Epidermal melanocyte (primary cell): Measurements from ENCODE around the gene ROBO3.
A peak's percentile ranks its signal among the peaks of the same experiment; 100 is the strongest.

ENCODE experiments used
- DNase-seq: peaks from one replicate; pipeline ENCODE4 v3.0.0; 2011; ENCODE audit warnings: low spot score; ENCODE audit not compliant: insufficient read length

Gene ROBO3

GRCh38 chr11:124875943-124876817 is 10.9 kb downstream of the ROBO3 start:
- DNase-seq: peak; percentile 94

GRCh38 chr11:124876818-124877630 is 11.8 kb downstream of the ROBO3 start:
- no peak for DNase-seq

GRCh38 chr11:124877631-124877909 is 12.3 kb downstream of the ROBO3 start:
- DNase-seq: no peak

GRCh38 chr11:124877910-124878758 is 12.9 kb downstream of the ROBO3 start:
- DNase-seq: no peak

GRCh38 chr11:124878759-124879492 is 13.7 kb downstream of the ROBO3 start:
- DNase-seq: no peak

- DNase-seq: no peak
These were observed 14.5 kb downstream of the ROBO3 start for GRCh38 chr11:124879493-124880289.

DNA sequence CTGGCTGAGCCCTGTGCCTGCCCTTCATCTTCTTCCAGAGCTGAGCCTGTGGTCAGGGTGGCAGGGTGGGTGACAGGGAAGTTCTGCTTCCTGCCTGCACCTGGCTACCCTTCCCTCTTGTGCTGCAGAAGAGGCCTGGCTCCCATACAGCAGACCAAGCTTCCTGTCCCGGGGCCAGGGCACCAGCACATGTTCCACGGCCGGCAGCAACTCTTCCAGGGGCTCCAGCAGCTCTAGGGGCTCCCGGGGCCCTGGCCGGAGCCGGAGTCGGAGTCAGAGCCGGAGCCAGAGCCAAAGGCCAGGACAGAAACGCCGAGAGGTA is 15.0 kb downstream of the ROBO3 start:
- no peak for DNase-seq

GRCh38 chr11:124880958-124881357 is 15.7 kb downstream of the ROBO3 start:
- no peak for DNase-seq

DNA sequence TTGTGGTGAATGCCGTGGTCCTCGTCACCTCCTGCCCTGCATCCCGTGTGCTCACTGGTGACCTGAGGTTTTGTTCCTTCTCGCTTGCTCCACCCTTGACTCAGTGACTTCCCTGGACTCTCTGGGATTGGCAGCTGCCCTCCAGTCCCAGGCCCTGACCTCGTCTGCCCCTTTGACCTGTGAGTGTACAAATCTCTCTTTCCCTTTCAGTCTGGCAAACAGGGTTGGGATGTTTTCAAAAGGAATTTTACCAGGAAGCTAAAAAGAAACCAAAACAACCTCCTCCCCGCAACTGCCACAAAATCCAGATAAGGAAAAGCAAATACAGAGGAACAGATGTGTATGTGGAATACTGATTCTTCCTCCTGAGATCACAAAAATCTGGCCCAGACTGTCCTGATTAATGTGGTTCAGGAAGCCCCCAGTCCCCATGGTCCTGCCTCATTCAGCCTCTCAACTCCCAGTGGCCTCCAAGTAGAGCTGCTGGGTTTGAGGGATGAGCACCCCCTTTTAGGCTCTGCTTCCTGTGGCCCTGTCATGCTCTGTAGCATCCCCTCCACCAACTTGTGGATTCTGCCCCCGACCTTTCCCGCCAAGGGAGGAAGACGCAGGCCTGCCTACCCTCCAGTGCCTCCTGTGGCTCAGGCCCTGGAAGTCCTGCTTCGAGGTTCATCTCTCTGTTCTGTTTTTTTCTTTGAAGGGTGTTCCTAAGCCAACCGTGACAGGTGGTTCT is 17.3 kb downstream of the ROBO3 start:
- no peak for DNase-seq

DNA sequence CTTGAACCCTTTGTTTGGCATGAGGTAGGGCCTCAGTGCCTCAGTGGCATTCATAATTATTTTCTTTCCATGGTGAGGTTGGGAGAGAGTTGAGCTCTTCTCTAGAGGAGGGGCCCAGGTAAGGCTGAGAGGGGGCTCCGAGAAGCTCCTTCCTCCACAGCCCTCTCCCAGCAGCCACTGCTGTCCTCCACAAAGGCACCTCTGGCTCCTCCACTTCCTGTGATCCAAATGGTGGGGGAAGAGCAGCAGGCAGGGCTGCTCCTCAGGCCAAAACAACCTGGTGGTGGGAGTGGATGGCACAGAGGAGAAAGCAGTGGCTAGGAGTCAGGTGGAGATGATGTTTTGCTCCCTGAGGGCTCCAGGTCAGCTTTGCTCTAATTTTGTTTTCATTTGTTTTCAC is 19.1 kb downstream of the ROBO3 start:
- no peak for DNase-seq

DNA sequence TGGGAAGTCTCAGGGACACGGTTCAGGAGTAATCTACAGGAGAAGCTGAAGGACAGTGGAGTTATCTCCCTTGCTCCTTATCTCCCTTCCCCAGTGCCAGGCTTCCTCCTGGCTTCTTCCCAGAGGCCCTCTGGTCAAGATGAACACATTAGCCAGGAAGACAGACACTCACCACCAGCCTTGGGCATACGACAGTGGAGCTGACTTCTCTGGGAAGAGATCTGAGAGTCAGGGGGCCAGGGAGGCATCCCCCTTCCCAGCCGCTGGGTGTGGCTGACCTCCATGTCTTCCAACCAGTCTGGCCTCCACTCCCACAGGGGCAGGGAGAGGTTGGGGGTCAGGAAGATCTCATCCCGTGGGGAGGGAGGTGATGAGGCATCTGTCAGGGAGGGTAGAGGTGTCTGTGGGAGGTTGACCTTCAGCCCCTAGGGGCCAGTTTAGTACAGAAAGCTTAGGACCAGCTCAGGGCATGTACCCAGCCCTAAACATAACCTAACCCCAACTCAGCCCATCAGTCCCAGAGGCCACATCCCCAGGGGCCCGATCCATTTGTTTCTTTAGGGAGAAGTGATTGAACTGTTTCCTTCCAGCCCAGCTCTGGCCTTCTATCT is 19.7 kb downstream of the ROBO3 start:
- no peak for DNase-seq

- no peak for DNase-seq
These were observed 21.2 kb downstream of the ROBO3 start for GRCh38 chr11:124886476-124886875.

DNA sequence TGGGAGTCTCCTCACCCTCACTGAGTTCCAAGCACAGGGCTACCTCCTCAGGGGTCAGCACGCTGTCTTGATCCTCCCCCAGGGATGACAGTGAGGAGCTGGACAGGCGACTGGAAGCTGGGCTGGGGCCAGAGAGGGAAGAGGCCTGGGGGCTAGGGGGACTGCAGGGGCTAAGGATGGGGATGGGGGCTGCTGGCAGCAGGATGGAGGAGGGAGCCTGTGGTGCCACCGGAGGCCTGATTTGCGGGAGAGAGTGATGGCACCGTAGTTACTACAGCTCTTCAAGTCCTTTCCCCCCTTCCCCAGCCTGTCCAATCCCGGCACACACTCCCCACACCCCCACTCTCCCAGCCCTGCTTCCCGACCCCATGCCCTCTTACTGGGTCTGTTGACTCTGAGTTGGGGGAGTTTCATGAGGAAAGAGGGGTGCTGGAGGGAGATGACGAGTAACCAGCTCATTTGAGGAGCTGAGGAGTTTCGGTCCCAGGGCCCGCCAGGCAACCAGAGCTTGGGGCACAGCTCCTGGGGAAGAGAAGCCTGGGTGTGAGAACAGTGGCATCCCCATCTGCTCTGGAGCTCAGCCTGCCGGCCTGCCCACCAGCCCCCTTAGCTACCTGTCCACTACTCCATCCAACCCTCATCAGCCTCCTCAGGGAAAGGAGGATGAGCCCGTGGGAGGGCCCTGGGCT is 21.9 kb downstream of the ROBO3 start:
- DNase-seq: no peak

- DNase-seq: no peak
These were observed 22.4 kb downstream of the ROBO3 start for GRCh38 chr11:124887667-124888013.

- DNase-seq: no peak
These were observed 24.2 kb downstream of the ROBO3 start for GRCh38 chr11:124889191-124890091.

DNA sequence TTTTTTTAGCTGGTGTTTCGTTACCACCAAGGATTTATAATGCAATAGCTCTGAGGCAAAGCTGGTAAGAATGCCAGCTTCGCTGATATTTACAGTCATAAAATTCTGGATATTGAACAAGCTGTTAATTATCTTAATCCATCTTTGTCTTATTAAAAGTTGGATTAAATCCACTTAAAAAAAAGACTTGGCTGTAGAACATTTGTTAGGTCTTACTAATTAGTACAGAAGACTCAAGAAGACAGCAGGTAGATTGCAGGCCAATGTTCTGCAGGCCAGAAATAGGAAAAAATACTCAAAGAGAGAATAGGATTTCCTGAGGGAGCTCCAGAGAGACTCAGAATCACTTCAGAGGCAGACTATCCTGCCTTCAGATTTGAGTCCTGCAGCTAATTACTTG is 24.9 kb downstream of the ROBO3 start:
- DNase-seq: no peak

DNA sequence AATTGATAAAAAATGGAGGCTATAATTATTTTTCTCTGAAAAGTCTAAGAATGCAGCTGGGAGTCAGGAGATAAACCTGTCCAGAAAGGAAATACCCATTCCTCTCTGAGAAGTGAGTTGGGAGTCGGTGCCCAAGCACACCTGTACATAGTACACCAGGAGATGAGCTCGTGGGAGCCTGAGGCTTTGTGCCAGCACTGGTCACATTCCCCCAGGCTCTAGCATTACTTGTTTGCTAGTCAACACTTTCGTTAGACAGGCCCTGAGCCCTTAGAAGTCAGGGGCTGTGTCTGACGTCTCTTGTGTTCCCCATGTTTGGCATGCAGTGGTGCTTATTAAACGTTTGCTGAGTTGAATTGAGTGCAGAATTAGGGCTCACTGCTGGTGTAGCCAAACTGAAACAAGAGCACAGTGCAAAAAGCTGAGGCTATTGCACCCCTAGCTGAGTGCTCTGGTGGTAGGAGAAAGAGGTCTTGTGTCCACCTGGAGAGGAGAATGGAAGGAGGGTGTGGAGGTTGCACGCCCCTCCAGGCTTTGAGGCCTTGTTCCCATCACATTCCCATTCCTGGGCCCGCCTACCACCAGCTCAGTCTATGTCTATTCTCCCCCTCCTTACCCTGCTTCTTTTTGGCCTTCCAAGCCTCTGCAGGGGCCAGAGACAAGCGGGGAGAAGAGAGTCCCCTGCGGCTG is 25.6 kb downstream of the ROBO3 start:
- no peak for DNase-seq
